HG02571 (cell line): Measurements from ENCODE around the gene EGR4.

Experiments used
- ATAC-seq: cut with Tn5 transposase; IDR thresholded peaks from one replicate; pipeline ENCODE4 v1.9.1; 2021; ENCODE audit warnings: mild to moderate bottlenecking, moderate library complexity; ENCODE audit not compliant: unreplicated experiment

The EGR4 gene

GRCh38 chr2:73250872-73251846 is 42.2 kb downstream of the EGR4 start:
- ATAC-seq, result no peak

- no peak for ATAC-seq
Measured at GRCh38 chr2:73249636-73250035, 43.7 kb downstream of the EGR4 start.

- no peak for ATAC-seq
Measured at GRCh38 chr2:73246850-73247249, 46.5 kb downstream of the EGR4 start.

- ATAC-seq, result no peak
Measured at GRCh38 chr2:73244580-73244979, 48.8 kb downstream of the EGR4 start.

- ATAC-seq, result no peak
Measured at GRCh38 chr2:73243884-73244570, 49.3 kb downstream of the EGR4 start.
